GOT3 (cell line): ENCODE measurements around the gene BUD31.

Experiments
- DNase-seq: peaks from one replicate; lab custom pipeline; 2025; ENCODE audit warnings: mixed read lengths; lab: John Stamatoyannopoulos, UW

Gene BUD31

GRCh38 chr7:99433158-99433557, 24.4 kb downstream of the BUD31 start:
- no peak for DNase-seq

DNA sequence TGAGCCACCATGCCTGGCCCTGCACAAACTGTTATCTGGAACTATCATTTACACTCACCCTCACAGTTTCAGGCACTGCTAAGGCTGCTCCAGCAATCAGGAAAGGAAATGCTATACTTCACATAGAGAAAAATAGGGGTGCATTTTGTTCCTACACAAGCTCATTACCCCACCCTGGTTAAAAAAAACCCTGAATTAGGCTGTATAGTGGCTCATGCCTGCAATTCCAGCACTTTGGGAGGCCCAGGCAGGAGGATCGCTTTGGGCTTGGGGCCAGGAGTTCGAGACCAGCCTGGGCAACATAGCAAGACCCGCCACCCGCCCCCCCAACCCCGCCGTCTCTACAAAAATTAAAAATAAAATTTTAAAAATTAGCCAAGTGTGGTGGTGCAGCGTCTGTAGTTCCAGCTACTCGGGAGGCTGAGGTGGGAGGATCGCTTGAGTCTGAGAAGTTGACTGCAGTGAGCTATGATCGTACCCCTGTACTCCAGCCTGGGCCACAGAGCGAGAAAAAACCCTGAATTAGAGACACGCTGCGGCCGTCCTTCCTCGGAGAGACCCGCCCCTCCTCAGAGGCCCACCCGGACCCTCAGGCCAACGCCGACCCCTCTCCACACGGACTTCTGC, 29.3 kb downstream of the BUD31 start:
- DNase-seq = no peak

DNA sequence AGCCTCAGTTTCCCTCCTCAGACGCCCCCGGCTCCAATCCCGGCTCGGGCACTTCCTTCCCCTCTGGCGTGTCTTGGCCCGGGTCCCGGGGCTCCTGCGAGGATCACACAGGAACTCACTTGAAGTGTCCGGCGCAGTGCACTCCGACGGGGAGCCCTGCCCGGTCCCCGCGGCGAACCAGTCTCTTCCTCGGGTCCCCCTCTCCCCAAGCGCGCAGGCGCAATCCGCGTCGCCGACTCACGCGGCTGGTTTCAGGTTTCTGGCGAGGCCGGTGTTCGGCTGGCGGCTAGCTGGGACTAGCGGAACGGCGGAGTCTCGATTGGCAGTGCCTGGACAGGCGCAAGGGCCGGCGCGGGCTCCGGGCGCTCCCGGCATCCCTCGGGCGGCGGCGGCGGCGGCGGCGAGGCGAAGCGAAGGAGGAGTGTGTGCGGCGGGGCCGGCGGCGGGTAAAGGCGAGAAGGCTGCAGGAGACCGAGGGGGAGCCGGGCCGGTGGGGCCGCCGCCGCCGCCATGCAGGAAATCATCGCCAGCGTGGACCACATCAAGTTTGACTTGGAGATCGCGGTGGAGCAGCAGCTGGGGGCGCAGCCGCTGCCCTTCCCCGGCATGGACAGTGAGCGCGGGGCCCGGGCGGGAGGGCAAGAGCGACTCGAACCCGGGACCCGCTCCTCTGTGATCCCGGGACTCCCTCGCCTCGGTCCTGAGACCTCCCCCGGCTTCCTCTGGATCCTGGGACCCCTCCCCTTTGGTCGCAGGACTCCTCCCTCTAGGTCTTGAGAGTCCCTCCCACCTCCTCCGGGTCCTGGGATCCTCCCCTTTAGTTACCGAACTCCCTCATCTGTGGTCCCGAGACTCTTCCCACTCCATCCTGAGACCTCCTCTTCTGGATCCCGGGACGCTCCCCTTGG, 30.1 kb downstream of the BUD31 start, which contains the start of the genes CPSF4 and PTCD1:
TSS of gene CPSF4 (plus strand) at position 371 of the 908 bp plus-strand sequence. CDS start at position 511, 140 bp downstream.
TSS of gene PTCD1 (minus strand) at position 226 of the 908 bp plus-strand sequence. CDS start 3,556 bp downstream, outside the sequence.
- DNase-seq = peak; percentile 84

DNA sequence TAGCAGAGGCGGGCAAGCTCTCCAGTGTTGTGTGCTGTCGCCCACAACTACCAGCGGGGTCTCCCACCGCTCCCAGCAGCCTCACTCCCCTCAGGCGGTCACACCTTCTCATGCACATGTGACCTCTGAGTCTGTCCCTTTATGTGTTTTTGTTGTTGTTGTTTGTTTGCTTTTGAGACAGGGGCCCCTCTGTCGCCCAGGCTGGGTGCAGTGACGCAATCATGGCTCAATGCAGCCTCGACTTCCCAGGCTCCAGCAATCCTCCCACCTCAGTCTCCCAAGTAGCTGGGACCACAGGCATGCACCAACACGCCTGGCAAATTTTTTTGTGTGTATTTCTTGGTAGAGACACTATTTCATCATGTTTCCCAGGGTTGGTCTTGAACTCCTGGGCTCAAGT, 31.4 kb downstream of the BUD31 start:
- no peak for DNase-seq

DNA sequence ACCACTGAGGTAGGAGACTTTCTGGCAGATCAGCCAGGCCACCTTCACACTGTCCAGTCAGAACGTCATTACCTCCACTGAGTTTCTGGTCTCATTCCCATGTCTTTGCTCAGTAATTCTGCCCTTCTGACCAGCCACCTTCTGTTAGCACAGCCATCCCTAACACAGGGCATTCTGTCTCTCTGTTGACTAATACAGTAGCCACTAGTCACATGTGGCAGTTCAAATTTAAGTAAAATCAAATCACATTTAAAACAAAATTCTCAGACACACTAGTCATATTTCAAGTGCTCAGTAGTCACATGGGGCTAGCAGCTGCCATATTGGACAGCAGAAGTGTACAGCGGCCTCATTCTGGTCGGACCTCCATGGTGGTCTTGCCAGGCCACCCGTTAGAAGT, 37.3 kb downstream of the BUD31 start:
- DNase-seq = no peak

GRCh38 chr7:99447943-99448342, 39.2 kb downstream of the BUD31 start:
- DNase-seq = no peak

- no peak for DNase-seq
Measured at GRCh38 chr7:99448855-99449254, 40.1 kb downstream of the BUD31 start.

GRCh38 chr7:99449326-99449725, 40.6 kb downstream of the BUD31 start:
- no peak for DNase-seq

GRCh38 chr7:99451936-99452335, 43.2 kb downstream of the BUD31 start:
- DNase-seq = no peak

GRCh38 chr7:99452541-99452940, 43.8 kb downstream of the BUD31 start:
- DNase-seq = no peak

DNA sequence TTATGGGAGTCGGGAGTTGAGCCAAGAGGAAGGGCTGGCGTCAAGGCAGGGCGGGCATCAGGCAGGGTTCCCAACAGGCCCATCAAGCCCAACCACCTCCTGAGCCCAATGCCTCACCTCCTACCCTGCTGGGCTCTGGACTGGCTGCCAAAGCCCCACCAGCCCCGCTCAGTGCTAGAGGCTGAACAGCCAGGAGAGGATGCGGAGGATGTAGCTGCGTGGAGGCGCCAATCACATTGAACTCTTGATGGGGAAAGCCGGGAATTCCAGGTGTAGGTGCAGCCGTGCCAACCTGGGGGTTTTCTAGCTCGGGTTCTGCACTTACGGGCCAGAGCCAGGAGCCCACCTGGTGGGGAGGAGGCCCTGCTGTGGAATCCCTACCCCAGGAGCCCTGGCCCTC, 44.3 kb downstream of the BUD31 start:
- DNase-seq = no peak

DNA sequence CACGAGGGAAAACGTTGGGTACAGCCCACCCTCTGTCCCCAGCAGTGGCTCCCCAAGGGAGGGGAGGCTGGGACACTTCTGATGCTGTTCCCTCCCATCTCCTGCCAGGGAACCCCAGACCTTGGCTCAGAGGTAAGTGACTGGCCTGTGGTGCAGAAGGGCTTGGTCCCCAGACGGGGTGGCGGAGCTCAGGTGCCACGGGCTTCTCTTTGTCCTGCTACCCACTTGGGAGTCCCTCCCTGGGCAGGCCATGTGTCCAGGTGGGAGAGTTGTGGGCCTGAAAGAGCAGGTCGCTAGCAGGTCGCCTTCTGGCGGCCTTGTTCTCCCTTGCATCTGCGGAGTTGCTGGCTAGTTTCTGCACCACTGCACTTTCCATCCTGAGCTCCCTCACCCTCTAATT, 47.1 kb downstream of the BUD31 start:
- no peak for DNase-seq

DNA sequence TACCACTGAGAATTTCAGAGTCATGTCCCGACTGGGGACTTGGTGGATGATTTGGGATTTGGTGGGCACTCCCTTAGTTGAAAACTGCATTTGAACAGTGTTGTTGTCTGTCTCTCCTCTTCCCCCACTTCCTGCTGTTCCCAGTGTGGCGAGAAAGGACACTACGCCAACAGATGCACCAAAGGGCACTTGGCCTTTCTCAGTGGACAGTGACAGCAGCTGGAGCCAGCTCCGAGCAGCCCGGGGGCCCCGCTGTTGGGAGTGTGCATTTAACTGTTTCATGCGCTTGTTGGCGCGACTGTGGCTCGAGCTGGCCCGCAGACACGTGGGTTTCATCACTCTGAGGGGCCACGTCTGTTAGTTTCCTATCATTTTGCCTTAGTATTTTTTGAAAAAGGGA, 47.5 kb downstream of the BUD31 start:
- no peak for DNase-seq

DNA sequence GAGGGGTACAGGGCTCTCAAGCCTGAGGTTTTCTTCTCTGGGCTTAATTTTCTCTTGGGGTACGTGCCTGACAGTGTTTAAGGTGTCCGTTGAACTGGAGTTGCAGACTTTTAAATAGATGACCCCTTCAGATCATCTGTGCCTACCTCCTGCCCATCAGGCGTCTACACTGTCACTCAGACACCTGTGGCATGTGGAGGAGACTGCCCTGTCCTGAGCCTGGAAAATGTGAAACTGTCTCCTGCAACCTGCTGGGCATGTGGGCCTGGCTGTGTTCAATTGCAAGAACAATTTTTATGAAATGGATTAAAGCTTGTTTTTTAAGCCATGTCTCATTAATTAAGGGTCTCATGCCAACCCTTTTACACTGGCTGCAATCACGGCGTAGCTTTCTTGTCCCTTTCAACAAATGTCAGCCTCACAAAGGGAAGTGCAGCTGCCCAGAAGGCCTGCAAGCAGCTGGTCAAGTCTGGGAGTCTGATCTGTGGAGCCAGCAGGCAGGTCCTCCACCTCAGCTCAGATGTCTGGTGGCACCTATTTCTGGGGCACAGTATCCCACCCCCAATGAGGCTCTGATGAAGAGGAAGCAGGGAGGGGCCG, 48.4 kb downstream of the BUD31 start:
- DNase-seq = no peak

GRCh38 chr7:99457650-99458493, 49.1 kb downstream of the BUD31 start:
- no peak for DNase-seq

- no peak for DNase-seq
Measured at GRCh38 chr7:99459087-99459486, 50.3 kb downstream of the BUD31 start.

- DNase-seq = no peak
Measured at GRCh38 chr7:99460651-99461050, 51.9 kb downstream of the BUD31 start.

DNA sequence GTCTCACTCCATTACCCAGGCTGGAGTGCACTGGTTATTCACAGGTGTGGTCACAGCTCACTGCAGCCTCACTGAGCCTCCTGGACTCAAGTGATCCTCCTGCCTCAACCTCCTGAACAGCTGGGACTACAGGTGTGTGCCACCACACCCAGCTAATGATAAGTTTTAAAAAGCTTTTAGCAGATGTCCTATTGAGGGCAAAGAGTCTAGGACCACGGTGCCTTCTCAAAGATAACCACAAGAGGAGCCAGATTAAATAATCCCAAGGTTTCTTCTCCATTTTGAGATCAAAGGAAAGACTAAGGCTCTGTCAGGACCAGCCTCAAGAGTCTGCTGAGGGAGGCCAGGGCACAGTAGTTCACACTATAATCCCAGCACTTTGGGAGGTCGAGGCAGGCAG, 52.5 kb downstream of the BUD31 start:
- no peak for DNase-seq

DNA sequence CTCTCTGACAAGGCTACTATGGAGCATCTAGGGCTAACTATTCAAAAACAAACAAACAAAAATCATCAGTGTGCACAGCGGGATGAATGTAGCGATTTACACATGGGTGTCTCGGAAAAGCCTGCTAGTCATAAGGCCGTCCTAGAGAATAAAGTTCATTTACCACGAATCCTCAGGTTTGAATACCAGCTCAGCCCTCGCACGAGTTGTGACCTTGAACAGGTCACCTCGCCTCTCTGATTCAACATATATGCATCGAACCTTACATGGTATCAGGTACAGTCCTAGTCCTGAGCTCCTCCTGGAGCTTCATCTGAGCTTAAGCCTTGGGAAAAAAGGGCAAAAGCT, 56.6 kb downstream of the BUD31 start:
- DNase-seq = no peak

GRCh38 chr7:99468336-99468918, 59.7 kb downstream of the BUD31 start:
- DNase-seq = no peak
